ENCODE measurements around the gene NEU1. TPM values are rescaled to one million over a fixed set of nuclear protein-coding genes. Genes with fewer than 3 reads are reported as not detected.
A peak's percentile ranks its signal among the peaks of the same experiment; 100 is the strongest.

NEU1 gene
- polyA plus RNA-seq, 1 of the 3 experiments (the other 2 are of a cell fraction) = 43.0 TPM

DNA sequence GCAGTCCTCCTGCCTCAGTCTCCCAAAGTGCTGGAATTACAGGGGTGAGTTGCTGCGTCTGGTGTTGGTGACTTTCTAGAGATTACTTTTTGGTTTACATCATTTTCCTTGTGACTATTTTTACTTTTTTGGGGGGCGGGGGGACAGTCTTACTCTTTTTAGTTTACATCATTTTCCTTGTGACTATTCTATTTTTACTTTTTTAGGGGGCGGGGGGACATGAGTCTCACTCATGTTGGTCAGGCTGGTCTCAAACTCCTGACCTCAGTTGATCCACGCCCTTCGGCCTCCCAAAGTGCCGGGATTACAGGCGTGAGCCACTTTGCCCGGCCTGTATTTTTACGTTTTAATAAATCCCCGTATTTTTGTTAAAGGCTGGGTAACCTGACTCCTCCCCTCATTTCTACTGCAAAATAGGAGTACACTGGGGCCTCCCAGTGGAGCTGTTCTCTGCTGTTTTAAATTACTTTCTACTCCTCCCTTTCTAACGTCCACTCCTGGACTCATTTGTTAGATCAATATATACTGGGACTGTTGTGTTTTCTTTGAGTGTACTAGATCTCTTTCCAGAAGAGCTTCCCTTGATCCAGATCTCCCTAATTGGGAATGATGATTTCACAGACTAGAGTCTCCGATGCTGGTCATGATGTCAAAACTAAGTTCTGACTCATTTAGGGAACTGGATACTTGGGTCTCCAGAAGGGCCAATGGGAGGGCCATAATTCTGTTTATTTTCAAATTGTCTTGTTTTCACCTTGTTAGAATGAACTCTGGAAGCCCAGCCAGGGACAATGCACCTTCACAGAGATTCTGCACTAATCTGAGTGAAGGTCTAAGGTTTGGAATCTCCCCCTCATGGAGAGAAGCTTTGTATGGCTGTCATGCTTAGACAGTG is 25.9 kb downstream of the NEU1 start:
- no peak overlapping the region for H2AFZ ChIP-seq (ENCODE audit: low read depth)
- ChIA-PET POLR2A (interaction anchor here (0.7 to 3.2 kb wide), 6 partner anchors 7 to 161 kb away, joined by 3 to 16 read pairs (median 4); partner anchors contain the start of genes LSM2 and NEU1), CTCF (interaction anchor here (0.5 to 1.4 kb wide), 9 partner anchors 26 to 156 kb away, joined by 3 to 7 read pairs (median 3); partner anchors contain the start of genes LY6G5C and VARS1)
- peaks cover 70% of the 10 kb centered on the region for H3F3A ChIP-seq (replicated peaks; ENCODE audit: insufficient read depth)
- peaks cover 48% of the 10 kb centered on the region for H3K79me2 ChIP-seq (ENCODE audit: insufficient read depth)
- H3K9ac ChIP-seq = peak overlapping the region; percentile 88
- H3K27ac ChIP-seq (ENCODE audit: low read depth in 2 of 2, low read length in 1 of 2) = peak overlapping the region in 1 of 2 experiments; percentile 90; a peak in 2 of 4 replicates
- no peaks in the 10 kb centered on the region for H3K9me2 ChIP-seq
- H3K36me3 ChIP-seq (replicated peaks in 1 of 2; ENCODE audit: control insufficient read depth in 1 of 2, insufficient read depth in 2 of 2, low read length in 1 of 2) = peaks cover 23 to 52% of the 10 kb centered on the region in 2 experiments
- H4K20me1 ChIP-seq (ENCODE audit: insufficient read depth) = peaks cover 52% of the 10 kb centered on the region
- H3K27me3 ChIP-seq (ENCODE audit: insufficient read depth) = no peaks in the 10 kb centered on the region
- peaks cover 14 to 18% of the 10 kb centered on the region in 2 experiments; a peak in 2 of 4 replicates for H3K4me1 ChIP-seq (ENCODE audit: control insufficient read depth in 1 of 2, insufficient read depth in 2 of 2, low read depth in 1 of 2, low read length in 1 of 2)
- no peaks in the 10 kb centered on the region for H3K9me3 ChIP-seq
- WGBS (ENCODE audit: low lambda C conversion rate) = 3% methylated on average over 12 of the region's 12 CpGs
- H3K4me2 ChIP-seq = peak overlapping the region; percentile 99
- H3K4me3 ChIP-seq (ENCODE audit: low read depth in 2 of 2, low read length in 1 of 2) = peak overlapping the region; percentile 66 to 96
- no peak for DNase-seq
- TF ChIP-seq PBX3 (IDR thresholded peaks at IDR 0.05) (no peak), POLR2AphosphoS5 (IDR thresholded peaks at IDR 0.05; ENCODE audit: low read depth, low read length) (peak; percentile 3; the same call in 1 of the 2 replicates), TEAD4 (IDR thresholded peaks at IDR 0.05; ENCODE audit: borderline replicate concordance, insufficient read depth) (no peak), MEF2A (IDR thresholded peaks at IDR 0.05; ENCODE audit: borderline replicate concordance, low read depth) (no peak), EP300 (IDR thresholded peaks at IDR 0.05; ENCODE audit: borderline replicate concordance in 1 of 2, low read depth in 1 of 2, low read length in 1 of 2) (no peak), SIN3A (IDR thresholded peaks at IDR 0.05; ENCODE audit: borderline replicate concordance, low read depth, low read length) (peak; percentile 16; the same call in 1 of the 2 replicates), RCOR1 (IDR thresholded peaks at IDR 0.05; ENCODE audit: low read length) (no peak), RAD21 (IDR thresholded peaks at IDR 0.05; ENCODE audit: low read length) (no peak), ZBTB33 (IDR thresholded peaks at IDR 0.05; ENCODE audit: borderline replicate concordance, low read depth) (no peak), RFX5 (IDR thresholded peaks at IDR 0.05; ENCODE audit: low read length) (no peak)
- TF ChIP-seq, protein P1, sequence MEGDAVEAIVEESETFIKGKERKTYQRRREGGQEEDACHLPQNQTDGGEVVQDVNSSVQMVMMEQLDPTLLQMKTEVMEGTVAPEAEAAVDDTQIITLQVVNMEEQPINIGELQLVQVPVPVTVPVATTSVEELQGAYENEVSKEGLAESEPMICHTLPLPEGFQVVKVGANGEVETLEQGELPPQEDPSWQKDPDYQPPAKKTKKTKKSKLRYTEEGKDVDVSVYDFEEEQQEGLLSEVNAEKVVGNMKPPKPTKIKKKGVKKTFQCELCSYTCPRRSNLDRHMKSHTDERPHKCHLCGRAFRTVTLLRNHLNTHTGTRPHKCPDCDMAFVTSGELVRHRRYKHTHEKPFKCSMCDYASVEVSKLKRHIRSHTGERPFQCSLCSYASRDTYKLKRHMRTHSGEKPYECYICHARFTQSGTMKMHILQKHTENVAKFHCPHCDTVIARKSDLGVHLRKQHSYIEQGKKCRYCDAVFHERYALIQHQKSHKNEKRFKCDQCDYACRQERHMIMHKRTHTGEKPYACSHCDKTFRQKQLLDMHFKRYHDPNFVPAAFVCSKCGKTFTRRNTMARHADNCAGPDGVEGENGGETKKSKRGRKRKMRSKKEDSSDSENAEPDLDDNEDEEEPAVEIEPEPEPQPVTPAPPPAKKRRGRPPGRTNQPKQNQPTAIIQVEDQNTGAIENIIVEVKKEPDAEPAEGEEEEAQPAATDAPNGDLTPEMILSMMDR (IDR thresholded peaks at IDR 0.05) = peak; percentile 21
- TF ChIP-seq, protein P2, sequence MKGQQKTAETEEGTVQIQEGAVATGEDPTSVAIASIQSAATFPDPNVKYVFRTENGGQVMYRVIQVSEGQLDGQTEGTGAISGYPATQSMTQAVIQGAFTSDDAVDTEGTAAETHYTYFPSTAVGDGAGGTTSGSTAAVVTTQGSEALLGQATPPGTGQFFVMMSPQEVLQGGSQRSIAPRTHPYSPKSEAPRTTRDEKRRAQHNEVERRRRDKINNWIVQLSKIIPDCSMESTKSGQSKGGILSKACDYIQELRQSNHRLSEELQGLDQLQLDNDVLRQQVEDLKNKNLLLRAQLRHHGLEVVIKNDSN (IDR thresholded peaks at IDR 0.05; ENCODE audit: borderline replicate concordance, low read depth) = no peak
